Stromal cell of bone marrow (primary cell): ENCODE results near the gene IGFL1.
"Not testable (repeated sequence)": the region's sequence is repeated elsewhere in the genome, so short reads cannot be mapped to it uniquely, and the experiment has no call there.

Experiments used
- DNase-seq: peaks from one replicate; pipeline ENCODE4 v3.0.0-alpha.2; 2012; ENCODE audit warnings: low read depth

The IGFL1 gene

DNA sequence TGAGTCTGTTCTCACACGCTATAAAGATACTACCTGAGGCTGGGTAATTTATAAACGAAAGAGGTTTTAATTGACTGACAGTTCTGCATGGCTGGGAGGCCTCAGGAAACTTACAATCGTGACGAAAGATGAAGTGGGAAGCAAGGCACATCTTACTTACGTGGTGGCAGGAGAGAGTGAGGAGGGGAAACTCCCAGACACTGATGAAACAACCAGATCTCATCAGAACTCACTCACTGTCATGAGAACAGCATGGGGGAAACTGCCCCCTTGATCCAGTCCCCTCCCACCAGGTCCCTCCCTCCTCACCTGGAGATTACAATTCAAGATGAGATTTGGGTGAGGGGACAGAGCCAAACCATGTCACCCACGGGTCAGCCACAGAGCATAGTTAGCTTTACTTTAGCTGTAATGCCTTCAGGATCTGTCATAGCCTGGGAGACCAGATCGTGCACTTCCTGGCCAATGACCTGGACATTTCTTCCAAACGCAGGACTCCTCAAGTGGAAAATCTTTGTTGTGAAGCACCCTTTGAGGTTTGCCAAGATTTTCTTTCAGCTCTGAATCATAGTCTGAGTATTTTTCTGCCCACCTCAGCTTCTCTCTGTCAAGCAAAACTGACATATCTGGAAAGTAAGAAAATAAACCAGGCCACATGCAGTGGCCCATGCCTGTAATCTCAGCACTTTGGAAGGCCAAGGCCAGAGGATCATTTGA lies 42.1 kb downstream of the IGFL1 start:
- DNase-seq = peak; percentile 49

DNA sequence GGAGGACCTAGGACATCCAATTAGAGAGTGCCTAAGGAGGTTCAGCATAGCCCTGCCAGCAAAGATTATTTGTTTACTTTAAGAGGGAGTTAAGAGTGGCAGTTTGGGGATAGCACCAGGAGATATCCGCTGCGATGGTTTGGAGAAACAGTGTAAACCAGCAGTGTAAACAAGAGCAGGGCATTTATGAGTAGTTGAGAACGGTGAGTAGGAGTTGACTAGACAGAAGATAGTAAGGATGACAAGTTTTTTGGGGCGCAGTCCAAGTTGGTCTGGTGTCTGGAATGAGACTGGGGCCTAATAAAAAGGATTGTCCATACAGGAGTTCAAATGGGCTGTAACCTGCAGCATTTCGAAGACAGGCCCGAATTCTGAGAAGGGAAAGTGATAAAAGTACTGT lies 44.4 kb downstream of the IGFL1 start:
- not testable (repeated sequence) for DNase-seq

DNA sequence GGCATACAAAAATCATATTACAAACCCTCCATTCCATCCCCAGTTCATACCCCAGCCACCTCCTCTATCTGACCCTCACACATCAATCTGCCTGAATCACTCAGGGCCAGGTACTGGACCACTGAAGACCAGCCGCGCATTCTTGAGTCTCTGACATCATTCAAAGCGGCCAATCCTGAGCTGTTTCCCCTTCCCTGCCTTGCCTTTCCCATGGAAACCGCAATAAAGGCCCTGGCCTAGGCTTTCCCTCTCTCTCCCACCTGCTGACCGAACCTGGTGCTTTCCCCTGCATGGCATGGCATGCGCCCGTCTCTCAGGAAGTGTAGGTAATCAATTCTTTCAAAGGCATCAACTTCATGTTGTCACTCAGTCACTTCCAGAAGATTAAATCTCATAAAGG lies 49.6 kb downstream of the IGFL1 start:
- DNase-seq = no peak
